ENCODE measurements around the gene KCTD17. TPM values are rescaled to one million over a fixed set of nuclear protein-coding genes. Genes with fewer than 3 reads are reported as not detected.

KCTD17 gene
- total and polyA plus RNA-seq, 2 of the 13 experiments (the other 11 are each of a cell fraction or from before 2014, with no cell fraction given) = 5.3 to 11.7 TPM

DNA sequence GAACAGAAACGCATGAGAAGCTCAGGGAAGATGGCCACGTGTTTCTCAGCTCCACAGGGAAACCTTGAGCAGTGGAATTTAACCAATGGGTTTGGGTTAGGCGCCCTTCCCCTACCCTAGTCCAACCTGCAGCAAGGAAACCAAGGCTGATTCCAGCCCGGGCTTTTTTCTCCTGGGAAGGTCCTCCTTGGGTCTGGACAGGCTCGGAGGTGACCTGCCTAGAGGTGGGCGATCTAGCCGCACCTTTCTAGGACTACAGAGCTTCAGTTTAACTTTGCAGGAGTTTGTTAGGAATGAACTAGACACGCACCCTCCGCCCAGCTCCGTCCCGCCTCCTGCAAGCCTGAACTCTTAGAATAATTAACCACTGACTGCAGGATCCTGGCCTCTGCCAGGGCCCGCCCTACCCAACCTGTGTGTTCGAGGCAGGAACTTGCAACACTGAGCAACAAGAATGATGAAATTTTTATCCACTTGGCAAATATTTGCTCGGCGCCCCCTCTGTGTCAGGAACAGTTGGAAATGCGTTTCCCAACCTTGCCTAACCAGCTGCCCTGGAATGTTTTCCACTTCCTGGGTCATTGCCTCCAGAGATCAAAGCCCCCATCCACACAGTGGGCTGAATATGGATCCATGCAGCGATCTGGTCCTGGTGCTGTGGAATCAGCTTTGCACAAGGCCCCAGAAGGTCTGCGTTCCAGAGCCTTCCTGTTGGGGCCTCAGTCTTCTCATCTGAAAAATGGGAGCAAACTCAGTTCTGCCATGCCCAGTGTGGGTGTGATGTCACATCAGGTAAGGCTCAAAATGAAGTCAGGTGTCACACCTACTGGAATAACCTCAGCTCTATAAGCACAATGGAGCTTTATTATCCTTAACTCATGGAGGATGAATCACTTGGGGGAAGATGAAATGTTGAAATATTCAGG is 18.7 kb upstream of the KCTD17 start (continued):
- TF ChIP-seq TBX2 (CRISPR knock-in tag; IDR thresholded peaks at IDR 0.05; ENCODE audit: borderline replicate concordance) (peak; percentile 98), GLI4 (CRISPR knock-in tag; IDR thresholded peaks at IDR 0.05; ENCODE audit: borderline replicate concordance) (0 out of 2 replicates have a peak, but pooled peaks have one; percentile 12), ZNF282 (IDR thresholded peaks at IDR 0.05; ENCODE audit: partially characterized antibody) (no peak), ZFX (CRISPR knock-in tag; IDR thresholded peaks at IDR 0.05; ENCODE audit: low read depth) (peak; percentile 72), ZNF607 (CRISPR knock-in tag; IDR thresholded peaks at IDR 0.05; ENCODE audit: borderline replicate concordance) (peak; percentile 91; the same call in 1 of the 2 replicates), NR3C1 (CRISPR knock-in tag; IDR thresholded peaks at IDR 0.05) (no peak), AHR (CRISPR knock-in tag; IDR thresholded peaks at IDR 0.05) (peak; percentile 87), ZNF441 (CRISPR knock-in tag; IDR thresholded peaks at IDR 0.05; ENCODE audit: borderline replicate concordance) (0 out of 2 replicates have a peak, but pooled peaks have one; percentile 23), ZFY (CRISPR knock-in tag; IDR thresholded peaks at IDR 0.05) (peak; percentile 59; the same call in 1 of the 2 replicates)
- TF ChIP-seq, protein P1, sequence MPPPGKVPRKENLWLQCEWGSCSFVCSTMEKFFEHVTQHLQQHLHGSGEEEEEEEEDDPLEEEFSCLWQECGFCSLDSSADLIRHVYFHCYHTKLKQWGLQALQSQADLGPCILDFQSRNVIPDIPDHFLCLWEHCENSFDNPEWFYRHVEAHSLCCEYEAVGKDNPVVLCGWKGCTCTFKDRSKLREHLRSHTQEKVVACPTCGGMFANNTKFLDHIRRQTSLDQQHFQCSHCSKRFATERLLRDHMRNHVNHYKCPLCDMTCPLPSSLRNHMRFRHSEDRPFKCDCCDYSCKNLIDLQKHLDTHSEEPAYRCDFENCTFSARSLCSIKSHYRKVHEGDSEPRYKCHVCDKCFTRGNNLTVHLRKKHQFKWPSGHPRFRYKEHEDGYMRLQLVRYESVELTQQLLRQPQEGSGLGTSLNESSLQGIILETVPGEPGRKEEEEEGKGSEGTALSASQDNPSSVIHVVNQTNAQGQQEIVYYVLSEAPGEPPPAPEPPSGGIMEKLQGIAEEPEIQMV (CRISPR knock-in tag; IDR thresholded peaks at IDR 0.05; ENCODE audit: low read depth) = no peak
- TF ChIP-seq, protein P2, sequence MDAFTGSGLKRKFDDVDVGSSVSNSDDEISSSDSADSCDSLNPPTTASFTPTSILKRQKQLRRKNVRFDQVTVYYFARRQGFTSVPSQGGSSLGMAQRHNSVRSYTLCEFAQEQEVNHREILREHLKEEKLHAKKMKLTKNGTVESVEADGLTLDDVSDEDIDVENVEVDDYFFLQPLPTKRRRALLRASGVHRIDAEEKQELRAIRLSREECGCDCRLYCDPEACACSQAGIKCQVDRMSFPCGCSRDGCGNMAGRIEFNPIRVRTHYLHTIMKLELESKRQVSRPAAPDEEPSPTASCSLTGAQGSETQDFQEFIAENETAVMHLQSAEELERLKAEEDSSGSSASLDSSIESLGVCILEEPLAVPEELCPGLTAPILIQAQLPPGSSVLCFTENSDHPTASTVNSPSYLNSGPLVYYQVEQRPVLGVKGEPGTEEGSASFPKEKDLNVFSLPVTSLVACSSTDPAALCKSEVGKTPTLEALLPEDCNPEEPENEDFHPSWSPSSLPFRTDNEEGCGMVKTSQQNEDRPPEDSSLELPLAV (CRISPR knock-in tag; conservative IDR thresholded peaks at IDR 0.05; ENCODE audit: low read depth) = no peak
- TF ChIP-seq, protein P3, sequence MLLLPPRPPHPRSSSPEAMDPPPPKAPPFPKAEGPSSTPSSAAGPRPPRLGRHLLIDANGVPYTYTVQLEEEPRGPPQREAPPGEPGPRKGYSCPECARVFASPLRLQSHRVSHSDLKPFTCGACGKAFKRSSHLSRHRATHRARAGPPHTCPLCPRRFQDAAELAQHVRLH (CRISPR knock-in tag; IDR thresholded peaks at IDR 0.05; ENCODE audit: borderline replicate concordance, low read depth) = no peak; the same call in 1 of the 2 replicates
- TF ChIP-seq, protein P4, sequence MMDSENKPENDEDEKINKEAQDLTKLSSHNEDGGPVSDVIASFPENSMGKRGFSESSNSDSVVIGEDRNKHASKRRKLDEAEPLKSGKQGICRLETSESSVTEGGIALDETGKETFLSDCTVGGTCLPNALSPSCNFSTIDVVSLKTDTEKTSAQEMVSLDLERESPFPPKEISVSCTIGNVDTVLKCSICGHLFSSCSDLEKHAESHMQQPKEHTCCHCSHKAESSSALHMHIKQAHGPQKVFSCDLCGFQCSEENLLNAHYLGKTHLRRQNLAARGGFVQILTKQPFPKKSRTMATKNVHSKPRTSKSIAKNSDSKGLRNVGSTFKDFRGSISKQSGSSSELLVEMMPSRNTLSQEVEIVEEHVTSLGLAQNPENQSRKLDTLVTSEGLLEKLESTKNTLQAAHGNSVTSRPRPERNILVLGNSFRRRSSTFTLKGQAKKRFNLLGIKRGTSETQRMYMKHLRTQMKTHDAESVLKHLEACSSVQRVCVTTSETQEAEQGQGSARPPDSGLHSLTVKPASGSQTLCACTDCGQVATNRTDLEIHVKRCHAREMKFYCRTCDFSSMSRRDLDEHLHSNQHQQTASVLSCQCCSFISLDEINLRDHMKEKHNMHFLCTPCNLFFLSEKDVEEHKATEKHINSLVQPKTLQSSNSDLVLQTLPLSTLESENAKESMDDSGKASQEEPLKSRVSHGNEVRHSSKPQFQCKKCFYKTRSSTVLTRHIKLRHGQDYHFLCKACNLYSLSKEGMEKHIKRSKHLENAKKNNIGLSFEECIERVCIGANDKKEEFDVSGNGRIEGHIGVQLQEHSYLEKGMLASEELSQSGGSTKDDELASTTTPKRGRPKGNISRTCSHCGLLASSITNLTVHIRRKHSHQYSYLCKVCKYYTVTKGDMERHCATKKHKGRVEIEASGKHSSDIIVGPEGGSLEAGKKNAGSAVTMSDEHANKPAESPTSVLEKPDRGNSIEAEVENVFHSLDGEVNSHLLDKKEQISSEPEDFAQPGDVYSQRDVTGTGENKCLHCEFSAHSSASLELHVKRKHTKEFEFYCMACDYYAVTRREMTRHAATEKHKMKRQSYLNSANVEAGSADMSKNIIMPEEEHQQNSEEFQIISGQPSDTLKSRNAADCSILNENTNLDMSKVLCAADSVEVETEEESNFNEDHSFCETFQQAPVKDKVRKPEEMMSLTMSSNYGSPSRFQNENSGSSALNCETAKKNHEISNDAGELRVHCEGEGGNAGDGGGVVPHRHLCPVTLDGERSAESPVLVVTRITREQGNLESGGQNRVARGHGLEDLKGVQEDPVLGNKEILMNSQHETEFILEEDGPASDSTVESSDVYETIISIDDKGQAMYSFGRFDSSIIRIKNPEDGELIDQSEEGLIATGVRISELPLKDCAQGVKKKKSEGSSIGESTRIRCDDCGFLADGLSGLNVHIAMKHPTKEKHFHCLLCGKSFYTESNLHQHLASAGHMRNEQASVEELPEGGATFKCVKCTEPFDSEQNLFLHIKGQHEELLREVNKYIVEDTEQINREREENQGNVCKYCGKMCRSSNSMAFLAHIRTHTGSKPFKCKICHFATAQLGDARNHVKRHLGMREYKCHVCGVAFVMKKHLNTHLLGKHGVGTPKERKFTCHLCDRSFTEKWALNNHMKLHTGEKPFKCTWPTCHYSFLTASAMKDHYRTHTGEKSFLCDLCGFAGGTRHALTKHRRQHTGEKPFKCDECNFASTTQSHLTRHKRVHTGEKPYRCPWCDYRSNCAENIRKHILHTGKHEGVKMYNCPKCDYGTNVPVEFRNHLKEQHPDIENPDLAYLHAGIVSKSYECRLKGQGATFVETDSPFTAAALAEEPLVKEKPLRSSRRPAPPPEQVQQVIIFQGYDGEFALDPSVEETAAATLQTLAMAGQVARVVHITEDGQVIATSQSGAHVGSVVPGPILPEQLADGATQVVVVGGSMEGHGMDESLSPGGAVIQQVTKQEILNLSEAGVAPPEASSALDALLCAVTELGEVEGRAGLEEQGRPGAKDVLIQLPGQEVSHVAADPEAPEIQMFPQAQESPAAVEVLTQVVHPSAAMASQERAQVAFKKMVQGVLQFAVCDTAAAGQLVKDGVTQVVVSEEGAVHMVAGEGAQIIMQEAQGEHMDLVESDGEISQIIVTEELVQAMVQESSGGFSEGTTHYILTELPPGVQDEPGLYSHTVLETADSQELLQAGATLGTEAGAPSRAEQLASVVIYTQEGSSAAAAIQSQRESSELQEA (CRISPR knock-in tag; IDR thresholded peaks at IDR 0.05; ENCODE audit: not compliant biosample characterization) = peak; percentile 20
